ENCODE results near the gene FBXO7.

GRCh38 chr22:32492111-32492510, 17.5 kb downstream of the FBXO7 start:
- TF ChIP-seq POLR2AphosphoS5 (IDR thresholded peaks at IDR 0.05) (no peak), EP300 (IDR thresholded peaks at IDR 0.05) (no peak)

Measured in upper lobe of left lung (tissue), 4 donors.